K562 (cell line): ENCODE data around the gene FOXRED2. TPM values are rescaled to one million over a fixed set of nuclear protein-coding genes. Genes with fewer than 3 reads are reported as not detected.

Source experiments
- ATAC-seq: fragments of 200-7000 bp; cut with Tn5 transposase; 3 replicates; pipeline ENCODE4 v1.9.1; 2020; ENCODE audit warnings: moderate library complexity
- BruUV-seq: library from RNA; stranded (reverse); fragments of 400-500 nt; replicated peaks from 2 replicates; lab custom pipeline; 2021; lab: Mats Ljungman, UMichigan
- CTCF ChIA-PET: fragments of 300-600 bp; formaldehyde crosslinking; extraction: SDS; loops from one replicate; lab custom pipeline; 2021; ENCODE audit warnings: low intra/inter-chr PET ratio; lab: Yijun Ruan, JAX
- POLR2A ChIA-PET: fragments of 300-600, 350-650 bp; sonication (Branson Sonifier 250); formaldehyde crosslinking; extraction: SDS; loops from one replicate; lab custom pipeline; 2021; ENCODE audit warnings: antibody characterized with exemption, inconsistent platforms; lab: Yijun Ruan, JAX
- DNase-seq, 4 experiments: peaks; one replicate each; pipeline versions ENCODE4 v3.0.0 to v3.0.0-alpha.2; 2011 to 2018; ENCODE audit warnings: low spot score in 3 of 4, mixed read lengths in 3 of 4; ENCODE audit errors: extremely low read depth in 1 of 4
- FAIRE-seq: peaks from 2 replicates; lab custom pipeline; 2011; peaks lifted over from hg19 to GRCh38; lab: Jason Lieb, UNC
- H2AFZ ChIP-seq: 2 replicates; pipeline ENCODE4 v1.6.0; 2011; ENCODE audit warnings: low read depth, low read length, control low read depth, inconsistent platforms
- H3K27ac ChIP-seq: fragments of 200-600 bp; 3 replicates; pipeline ENCODE4 v1.8.0; 2011; ENCODE audit warnings: low read depth, mild to moderate bottlenecking, control low read depth, inconsistent platforms, low read length, moderate library complexity, mixed read lengths; ENCODE audit errors: extremely low read depth
- H3K27me3 ChIP-seq, 2 experiments: fragments of 300-600 bp in 1 of 2; 2 replicates in 1 of 2; 3 replicates in 1 of 2; pipeline versions ENCODE4 v1.6.0 to v1.8.0; 2011; ENCODE audit warnings: inconsistent platforms in 2 of 2, low read length in 2 of 2, mild to moderate bottlenecking in 1 of 2, mixed read lengths in 1 of 2, moderate library complexity in 1 of 2; ENCODE audit not compliant: control insufficient read depth in 2 of 2, insufficient read depth in 2 of 2
- H3K36me3 ChIP-seq: fragments of 300-600 bp; 3 replicates; pipeline ENCODE4 v1.8.0; 2011; ENCODE audit warnings: mild to moderate bottlenecking, low read length, inconsistent platforms; ENCODE audit not compliant: control insufficient read depth, insufficient read depth
- H3K4me1 ChIP-seq, 2 experiments: fragments of 200-600 bp in 1 of 2; replicated peaks in 1 of 2; 2 replicates in 1 of 2; 3 replicates in 1 of 2; pipeline versions ENCODE4 v1.5.1 to v1.8.0; 2011; ENCODE audit warnings: inconsistent platforms in 2 of 2, low read length in 2 of 2, mild to moderate bottlenecking in 1 of 2, mixed read lengths in 1 of 2, moderate library complexity in 1 of 2; ENCODE audit not compliant: control insufficient read depth in 2 of 2, insufficient read depth in 2 of 2
- H3K4me2 ChIP-seq: 2 replicates; pipeline ENCODE4 v1.6.1; 2011; ENCODE audit warnings: low read length, control low read depth, inconsistent platforms, mixed read lengths; ENCODE audit not compliant: insufficient read depth
- H3K4me3 ChIP-seq: fragments of 200-600 bp; sonication (generic), shearing (Covaris generic); 2 replicates; pipeline ENCODE4 v1.5.1; 2016; ENCODE audit warnings: control low read depth, inconsistent platforms
- H3K79me2 ChIP-seq: fragments of 200-600 bp; 3 replicates; pipeline ENCODE4 v1.8.0; 2011; ENCODE audit warnings: low read length, inconsistent platforms; ENCODE audit not compliant: control insufficient read depth, insufficient read depth
- H3K9ac ChIP-seq, 2 experiments: 2 replicates each; pipeline versions ENCODE4 v1.6.0 to v1.6.1; 2011; ENCODE audit warnings: low read depth in 2 of 2, low read length in 2 of 2, control low read depth in 1 of 2, inconsistent platforms in 1 of 2, mild to moderate bottlenecking in 1 of 2, mixed read lengths in 1 of 2; ENCODE audit not compliant: insufficient read depth in 1 of 2
- H3K9me1 ChIP-seq: one replicate; pipeline ENCODE4 v1.6.0; 2011; ENCODE audit warnings: inconsistent platforms, mild to moderate bottlenecking, low read length, moderate library complexity; ENCODE audit not compliant: control insufficient read depth, insufficient read depth
- H3K9me3 ChIP-seq: replicated peaks from 2 replicates; pipeline ENCODE4 v1.5.1; 2011; ENCODE audit warnings: low read depth, low read length, inconsistent platforms; ENCODE audit not compliant: control insufficient read depth, insufficient read depth
- H4K20me1 ChIP-seq: replicated peaks from 2 replicates; pipeline ENCODE4 v1.6.1; 2011; ENCODE audit warnings: low read length, inconsistent platforms, mixed read lengths; ENCODE audit not compliant: control insufficient read depth, insufficient read depth
- ARID1B ChIP-seq: fragments of 450-650 bp; IDR thresholded peaks from 2 replicates; pipeline ENCODE4 v1.6.1; 2016; ENCODE audit warnings: antibody characterized with exemption, mild to moderate bottlenecking, inconsistent platforms
- ATF1 ChIP-seq, 2 experiments: fragments of 450-650 bp in 1 of 2; IDR thresholded peaks; 2 replicates each; pipeline ENCODE4 v1.6.1; 2016; ENCODE audit warnings: missing compliant biosample characterization in 1 of 2, missing genetic modification characterization in 1 of 2
- CBFA2T2 ChIP-seq: fragments of 450-650 bp; conservative IDR thresholded peaks from 2 replicates; pipeline ENCODE4 v1.6.1; 2017; ENCODE audit warnings: mild to moderate bottlenecking
- CBFA2T3 ChIP-seq: fragments of 450-650 bp; IDR thresholded peaks from 2 replicates; pipeline ENCODE4 v1.6.1; 2017
- CC2D1A ChIP-seq: fragments of 450-650 bp; IDR thresholded peaks from 2 replicates; pipeline ENCODE4 v1.6.1; 2017; ENCODE audit warnings: mild to moderate bottlenecking
- DACH1 ChIP-seq: fragments of 450-650 bp; IDR thresholded peaks from 2 replicates; pipeline ENCODE4 v1.6.1; 2018; ENCODE audit not compliant: partially characterized antibody
- EGR1 ChIP-seq: fragments of 450-650 bp; conservative IDR thresholded peaks from 2 replicates; pipeline ENCODE4 v1.6.1; 2017; ENCODE audit warnings: mild to moderate bottlenecking
- FOS ChIP-seq: IDR thresholded peaks from 3 replicates; pipeline ENCODE4 v1.6.1; 2011; ENCODE audit not compliant: insufficient read length; ENCODE audit errors: extremely low read depth
- FOSL1 ChIP-seq: fragments of 200-800 bp; sonication (Bioruptor generic); conservative IDR thresholded peaks from 2 replicates; pipeline ENCODE4 v1.6.1; 2016; ENCODE audit warnings: missing genetic modification characterization, missing compliant biosample characterization
- GABPB1 ChIP-seq: sonication (generic); formaldehyde crosslinking; IDR thresholded peaks from 2 replicates; pipeline ENCODE4 v1.8.0; 2022; ENCODE audit warnings: mild to moderate bottlenecking, missing genetic modification reagents
- HDAC1 ChIP-seq, 2 experiments: fragments of 450-650 bp; IDR thresholded peaks; 2 replicates each; pipeline ENCODE4 v1.6.1; 2016 to 2017; ENCODE audit warnings: inconsistent platforms in 1 of 2, mild to moderate bottlenecking in 1 of 2, moderate library complexity in 1 of 2
- LEF1 ChIP-seq: fragments of 450-650 bp; IDR thresholded peaks from 2 replicates; pipeline ENCODE4 v1.6.1; 2016; ENCODE audit warnings: mild to moderate bottlenecking
- RBM22 ChIP-seq: fragments of 200-400 bp; formaldehyde crosslinking; IDR thresholded peaks from 2 replicates; pipeline ENCODE4 v1.6.1; 2018; ENCODE audit warnings: low read length, low read depth; ENCODE audit not compliant: poor library complexity, severe bottlenecking
- SMARCC2 ChIP-seq: fragments of 450-650 bp; IDR thresholded peaks from 2 replicates; pipeline ENCODE4 v1.6.1; 2017; ENCODE audit warnings: antibody characterized with exemption, moderate library complexity, mild to moderate bottlenecking, low read depth
- SMARCE1 ChIP-seq: fragments of 450-650 bp; IDR thresholded peaks from 2 replicates; pipeline ENCODE4 v1.7.1; 2016; ENCODE audit warnings: mild to moderate bottlenecking
- SP2 ChIP-seq: IDR thresholded peaks from 2 replicates; pipeline ENCODE4 v1.6.1; 2011; ENCODE audit warnings: mild to moderate bottlenecking, low read depth, low read length, moderate library complexity; ENCODE audit not compliant: poor library complexity, severe bottlenecking; ENCODE audit errors: extremely low read depth
- ZBTB8A ChIP-seq: fragments of 450-650 bp; IDR thresholded peaks from 2 replicates; pipeline ENCODE4 v1.6.1; 2018; ENCODE audit warnings: mild to moderate bottlenecking, moderate library complexity; ENCODE audit not compliant: partially characterized antibody
- ZNF282 ChIP-seq: sonication (generic); formaldehyde crosslinking; IDR thresholded peaks from 2 replicates; pipeline ENCODE4 v1.8.1; 2023; ENCODE audit warnings: missing genetic modification reagents
- WGBS: fragments of 100-300 bp; shearing (Covaris generic); methylation state at CpG from one replicate; pipeline ENCODE4 v1.1.6; 2016; ENCODE audit warnings: low coverage, mixed read lengths; ENCODE audit not compliant: insufficient coverage; ENCODE audit errors: missing lambda C conversion rate; 5-methylcytosine and 5-hydroxymethylcytosine counted together
- in situ Hi-C: fragments of 300-500 bp; cut with MboI; formaldehyde crosslinking; loops from 4 replicates; pipeline ENCODE4 v1.15.0; 2018; ENCODE audit warnings: inconsistent platforms, mixed read lengths
- intact Hi-C: fragments of 100-400 bp; cut with micrococcal nuclease; formaldehyde crosslinking; loops from 2 replicates; pipeline ENCODE4 v1.14.2; 2022
- polyA plus RNA-seq, 8 experiments: library from polyadenylated mRNA; depleted of rRNA in 4 of 8; stranded (reverse) in 5 of 8; unstranded in 3 of 8; fragments of >200 nt; fragmentation: Nextera tagmentation in 2 of 8; fragmentation: Illumina TruSeq in 1 of 8; extraction: Ambion mirVana in 2 of 8; extraction: Trizol in 1 of 8; gene quantifications; 2 replicates each; pipeline versions ENCODE4 v1.2.1 to v1.2.3, GENCODE V29; 2011 to 2014; ENCODE audit warnings: inconsistent platforms in 1 of 8, missing spikeins in 1 of 8
- total RNA-seq, 7 experiments: library from RNA; depleted of rRNA in 6 of 7; stranded (reverse); fragments of >200 nt in 6 of 7; fragmentation: Illumina TruSeq in 2 of 7; extraction: Trizol in 2 of 7; gene quantifications; 2 replicates each; pipeline versions ENCODE4 v1.2.1 to v1.2.3, GENCODE V29; 2011 to 2021; ENCODE audit warnings: low replicate concordance in 1 of 7
- TF ChIP-seq, protein P1 (sequence below): sonication (generic); formaldehyde crosslinking; IDR thresholded peaks from 2 replicates; pipeline ENCODE4 v1.8.0; 2022; ENCODE audit warnings: missing genetic modification reagents, mild to moderate bottlenecking, moderate library complexity, borderline replicate concordance
- TF ChIP-seq, protein P2 (sequence below), 2 experiments: fragments of 450-650 bp in 1 of 2; sonication (generic) in 1 of 2; formaldehyde crosslinking in 1 of 2; IDR thresholded peaks in 1 of 2; conservative IDR thresholded peaks in 1 of 2; 2 replicates each; pipeline versions ENCODE4 v1.6.1 to v1.8.1; 2016 to 2023; ENCODE audit warnings: mild to moderate bottlenecking in 2 of 2, moderate library complexity in 2 of 2, inconsistent platforms in 1 of 2, missing genetic modification reagents in 1 of 2

Gene FOXRED2
- total and polyA plus RNA-seq, 9 of the 15 experiments (the other 6 are each of a cell fraction or from before 2014, with no cell fraction given) = 2.8 to 48.4 (median 7.8) TPM

DNA sequence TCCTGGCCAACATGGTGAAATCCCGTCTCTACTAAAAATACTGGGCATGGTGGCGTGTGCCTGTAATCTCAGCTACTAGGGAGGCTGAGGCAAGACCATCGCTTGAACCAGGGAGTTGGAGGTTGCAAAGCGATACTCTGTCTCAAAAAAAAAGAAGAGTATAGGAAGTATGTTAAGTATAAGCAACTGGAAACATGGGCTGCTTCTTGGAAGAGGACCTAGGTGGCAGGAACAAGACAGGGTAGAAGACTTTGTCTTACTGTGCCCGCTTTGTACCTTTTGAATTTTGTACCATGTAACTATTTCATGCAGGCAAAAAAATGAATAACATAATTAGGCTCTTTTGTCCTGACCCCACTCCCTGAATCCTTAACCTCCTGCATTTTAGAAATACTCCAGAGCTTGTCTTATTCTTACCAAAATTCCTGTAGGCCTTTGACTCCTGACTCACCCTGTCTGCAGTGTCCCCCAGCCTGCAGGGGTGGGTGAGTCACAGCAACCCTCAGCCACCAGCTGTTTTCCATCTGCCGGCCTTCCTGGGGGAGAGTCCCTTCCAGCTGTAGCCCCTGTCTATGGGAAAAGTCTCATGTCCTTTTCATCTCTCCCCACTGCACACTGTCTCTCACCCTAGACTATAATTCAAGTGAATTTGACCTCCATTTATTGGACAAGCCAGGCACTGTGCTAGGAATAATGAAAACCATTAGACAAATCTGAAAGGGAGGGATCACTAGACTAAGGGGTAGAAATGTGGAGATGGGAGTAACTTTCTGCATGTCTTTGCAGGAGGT, 67.2 kb downstream of the FOXRED2 start:
- no peak overlapping the region; a peak in 1 of 4 replicates for H3K9ac ChIP-seq
- H4K20me1 ChIP-seq = no peaks in the 10 kb centered on the region
- DNase-seq (peak; percentile 56 to 66 (median 62)), ATAC-seq (peak; percentile 67), FAIRE-seq (no peak)
- peaks cover 7 to 14% of the 10 kb centered on the region in 2 experiments; a peak in 3 of 5 replicates for H3K4me1 ChIP-seq
- H3K4me2 ChIP-seq = no peak overlapping the region
- no peaks in the 10 kb centered on the region for H3K9me1 ChIP-seq
- POLR2A ChIA-PET = interaction anchor here (0.6 kb wide), 1 partner anchor 24 kb away, joined by 3 read pairs; no protein-coding TSS in a partner anchor
- no peaks in the 10 kb centered on the region for H3K36me3 ChIP-seq
- no TSS peak for BruUV-seq
- CTCF ChIA-PET = no interaction called here
- H3K27ac ChIP-seq = no peak overlapping the region
- no peaks in the 10 kb centered on the region for H3K27me3 ChIP-seq
- intact Hi-C loops (no loop called here), in situ Hi-C loops (no loop called here)
- no peak overlapping the region for H3K4me3 ChIP-seq
- no peaks in the 10 kb centered on the region for H3K79me2 ChIP-seq
- WGBS = 71% methylated on average over 5 of the region's 6 CpGs
- no peaks in the 10 kb centered on the region for H3K9me3 ChIP-seq
- H2AFZ ChIP-seq = no peak overlapping the region
- TF ChIP-seq SMARCC2 (0 out of 2 replicates have a peak, but pooled peaks have one; percentile 39), HDAC1 (IDR thresholded peaks at IDR 0.05) (peak in 1 of 2 experiments; percentile 14; a peak in 1 of 4 replicates), CC2D1A (no peak), ARID1B (peak; percentile 43; the same call in 1 of the 2 replicates), GABPB1 (CRISPR knock-in tag) (no peak), ZNF282 (CRISPR knock-in tag) (no peak), CBFA2T3 (peak; percentile 62), RBM22 (no peak), SMARCE1 (peak; percentile 41; the same call in 1 of the 2 replicates), CBFA2T2 (peak; percentile 60), ATF1 (CRISPR knock-in tag; IDR thresholded peaks at IDR 0.05) (no peak), ATF1 (tag; IDR thresholded peaks at IDR 0.05) (no peak), ZBTB8A (no peak), EGR1 (0 out of 2 replicates have a peak, but pooled peaks have one; percentile 7), FOS (peak; percentile 32), DACH1 (peak; percentile 89), LEF1 (no peak), SP2 (no peak), FOSL1 (tag) (peak; percentile 91)
- TF ChIP-seq, protein P1, sequence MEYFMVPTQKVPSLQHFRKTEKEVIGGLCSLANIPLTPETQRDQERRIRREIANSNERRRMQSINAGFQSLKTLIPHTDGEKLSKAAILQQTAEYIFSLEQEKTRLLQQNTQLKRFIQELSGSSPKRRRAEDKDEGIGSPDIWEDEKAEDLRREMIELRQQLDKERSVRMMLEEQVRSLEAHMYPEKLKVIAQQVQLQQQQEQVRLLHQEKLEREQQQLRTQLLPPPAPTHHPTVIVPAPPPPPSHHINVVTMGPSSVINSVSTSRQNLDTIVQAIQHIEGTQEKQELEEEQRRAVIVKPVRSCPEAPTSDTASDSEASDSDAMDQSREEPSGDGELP (CRISPR knock-in tag) = peak; percentile 95
- TF ChIP-seq, protein P2, sequence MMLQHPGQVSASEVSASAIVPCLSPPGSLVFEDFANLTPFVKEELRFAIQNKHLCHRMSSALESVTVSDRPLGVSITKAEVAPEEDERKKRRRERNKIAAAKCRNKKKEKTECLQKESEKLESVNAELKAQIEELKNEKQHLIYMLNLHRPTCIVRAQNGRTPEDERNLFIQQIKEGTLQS (IDR thresholded peaks at IDR 0.05) = peak; percentile 74
- TF ChIP-seq, protein P2 (CRISPR knock-in tag; conservative IDR thresholded peaks at IDR 0.05) = no peak
